GM12878 (cell line): ENCODE data around the gene FSTL4. TPM values are rescaled to one million over a fixed set of nuclear protein-coding genes. Genes with fewer than 3 reads are reported as not detected.

ENCODE experiments used
- ATAC-seq: fragments of 200-7000 bp; cut with Tn5 transposase; 3 replicates; pipeline ENCODE4 v1.9.1; 2020; ENCODE audit warnings: mild to moderate bottlenecking, moderate library complexity
- BruUV-seq: library from RNA; stranded (reverse); fragments of 400-500 nt; replicated peaks from 2 replicates; lab custom pipeline; 2021; lab: Mats Ljungman, UMichigan
- CTCF ChIA-PET: fragments of 300-600 bp; sonication (Branson Sonifier 250); formaldehyde crosslinking; extraction: SDS; loops from one replicate; lab custom pipeline; 2021; ENCODE audit warnings: inconsistent platforms; lab: Yijun Ruan, JAX
- POLR2A ChIA-PET: fragments of 350-600 bp; formaldehyde crosslinking; extraction: SDS; loops from one replicate; lab custom pipeline; 2021; ENCODE audit warnings: inconsistent platforms; lab: Charles Lee
- RAD21 ChIA-PET: fragments of 300-600 bp; sonication (Branson Sonifier 250); formaldehyde crosslinking; loops from one replicate; lab custom pipeline; 2023; ENCODE audit warnings: antibody characterized with exemption; ENCODE audit not compliant: unreplicated experiment; lab: Charles Lee
- SMC1A ChIA-PET: fragments of 300-600 bp; sonication (Branson Sonifier 250); formaldehyde crosslinking; loops from one replicate; lab custom pipeline; 2023; ENCODE audit not compliant: unreplicated experiment, uncharacterized antibody; lab: Charles Lee
- DNase-seq: peaks from one replicate; pipeline ENCODE4 v3.0.0-alpha.2; 2011; ENCODE audit warnings: low read depth, low spot score
- FAIRE-seq: peaks from 3 replicates; lab custom pipeline; 2011; peaks lifted over from hg19 to GRCh38; lab: Jason Lieb, UNC
- H2AFZ ChIP-seq: 2 replicates; pipeline ENCODE4 v1.6.0; 2011; ENCODE audit warnings: low read depth, low read length, control low read depth; ENCODE audit not compliant: control insufficient read depth
- H3K27ac ChIP-seq: 2 replicates; pipeline ENCODE4 v1.5.1; 2011; ENCODE audit warnings: control low read depth; ENCODE audit not compliant: control insufficient read depth, insufficient read depth
- H3K27me3 ChIP-seq, 2 experiments: replicated peaks in 1 of 2; 2 replicates each; pipeline versions ENCODE4 v1.6.0 to v1.6.1; 2011; ENCODE audit warnings: low read length in 1 of 2; ENCODE audit not compliant: control insufficient read depth in 2 of 2, insufficient read depth in 2 of 2
- H3K36me3 ChIP-seq, 2 experiments: 2 replicates each; pipeline ENCODE4 v1.5.1; 2011; ENCODE audit warnings: low read length in 1 of 2; ENCODE audit not compliant: control insufficient read depth in 2 of 2, insufficient read depth in 2 of 2
- H3K4me1 ChIP-seq: 2 replicates; pipeline ENCODE4 v1.6.1; 2011; ENCODE audit warnings: mild to moderate bottlenecking, low read length, moderate library complexity, mixed read lengths; ENCODE audit not compliant: control insufficient read depth, insufficient read depth
- H3K4me2 ChIP-seq: 2 replicates; pipeline ENCODE4 v1.6.0; 2011; ENCODE audit warnings: control low read depth; ENCODE audit not compliant: control insufficient read depth, insufficient read depth
- H3K4me3 ChIP-seq: fragments of 200-600 bp; sonication (generic); 2 replicates; pipeline ENCODE4 v1.5.1; 2016
- H3K79me2 ChIP-seq: 2 replicates; pipeline ENCODE4 v1.6.0; 2011; ENCODE audit warnings: low read length; ENCODE audit not compliant: control insufficient read depth, insufficient read depth
- H3K9ac ChIP-seq: 2 replicates; pipeline ENCODE4 v1.8.0; 2011; ENCODE audit warnings: low read length, control low read depth, mixed read lengths; ENCODE audit not compliant: control insufficient read depth, insufficient read depth
- H3K9me3 ChIP-seq: replicated peaks from 3 replicates; pipeline ENCODE4 v1.5.1; 2011; ENCODE audit warnings: mild to moderate bottlenecking, low read length; ENCODE audit not compliant: control insufficient read depth, insufficient read depth
- H4K20me1 ChIP-seq: 2 replicates; pipeline ENCODE4 v1.6.0; 2011; ENCODE audit not compliant: control insufficient read depth, insufficient read depth
- DPF2 ChIP-seq: fragments of 450-650 bp; IDR thresholded peaks from 2 replicates; pipeline ENCODE4 v1.6.1; 2017; ENCODE audit warnings: mild to moderate bottlenecking
- FOXM1 ChIP-seq: IDR thresholded peaks from 2 replicates; pipeline ENCODE4 v1.6.1; 2012; ENCODE audit warnings: low read depth, mild to moderate bottlenecking, inconsistent platforms, low read length, moderate library complexity
- IKZF1 ChIP-seq: fragments of 450-650 bp; conservative IDR thresholded peaks from 2 replicates; pipeline ENCODE4 v1.6.1; 2017; ENCODE audit warnings: antibody characterized with exemption, mild to moderate bottlenecking
- MYB ChIP-seq: fragments of 150-350 bp; IDR thresholded peaks from 2 replicates; pipeline ENCODE4 v1.6.1; 2014; ENCODE audit warnings: mild to moderate bottlenecking, low read depth, low read length, borderline replicate concordance
- NFYA ChIP-seq: IDR thresholded peaks from 2 replicates; pipeline ENCODE4 v1.6.1; 2011; ENCODE audit warnings: low read depth, mild to moderate bottlenecking, low read length, improper control_type of control experiment, borderline replicate concordance
- RAD51 ChIP-seq: fragments of 450-650 bp; IDR thresholded peaks from 2 replicates; pipeline ENCODE4 v1.6.1; 2016; ENCODE audit warnings: moderate library complexity, mild to moderate bottlenecking, inconsistent platforms
- TCF12 ChIP-seq: IDR thresholded peaks from 2 replicates; pipeline ENCODE4 v1.6.1; 2011; ENCODE audit warnings: low read depth, mild to moderate bottlenecking, low read length
- YBX1 ChIP-seq: fragments of 450-650 bp; IDR thresholded peaks from 2 replicates; pipeline ENCODE4 v1.6.1; 2016; ENCODE audit warnings: antibody characterized with exemption
- WGBS: methylation state at CpG from one replicate; pipeline ENCODE4 v1.1.6; 2016; ENCODE audit warnings: low lambda C conversion rate; ENCODE audit not compliant: insufficient replicate concordance, insufficient coverage; ENCODE audit errors: missing lambda C conversion rate; 5-methylcytosine and 5-hydroxymethylcytosine counted together
- in situ Hi-C: fragments of 300-500 bp; cut with MboI; formaldehyde crosslinking; loops from 9 replicates; pipeline ENCODE4 v1.14.3; 2018; ENCODE audit warnings: mixed read lengths
- intact Hi-C: fragments of 100-400 bp; cut with micrococcal nuclease; formaldehyde crosslinking; loops from one replicate; pipeline ENCODE4 v1.14.2; 2022; ENCODE audit not compliant: unreplicated experiment
- polyA plus RNA-seq, 11 experiments: library from polyadenylated mRNA; depleted of rRNA in 4 of 11; unstranded in 6 of 11; stranded (reverse) in 5 of 11; fragments of >200 nt; fragmentation: Nextera tagmentation in 4 of 11; fragmentation: Illumina TruSeq in 1 of 11; extraction: Ambion mirVana in 4 of 11; extraction: Trizol in 1 of 11; gene quantifications; 1 replicate in 1 of 11; 2 replicates in 10 of 11; pipeline versions ENCODE4 v1.2.1 to v1.2.3, GENCODE V29; 2011 to 2016; ENCODE audit warnings: inconsistent platforms in 2 of 11, missing spikeins in 2 of 11, low read depth in 1 of 11
- total RNA-seq, 4 experiments: library from RNA; depleted of rRNA in 3 of 4; stranded (reverse); fragments of >200 nt in 3 of 4; fragmentation: Illumina TruSeq in 1 of 4; extraction: Trizol in 1 of 4; gene quantifications; 2 replicates each; pipeline versions ENCODE4 v1.2.1 to v1.2.3, GENCODE V29; 2013 to 2021
- TF ChIP-seq, protein P1 (sequence below): fragments of 450-650 bp; formaldehyde crosslinking; IDR thresholded peaks from 2 replicates; pipeline ENCODE4 v1.5.0; 2022; ENCODE audit warnings: mild to moderate bottlenecking, missing genetic modification characterization
- TF ChIP-seq, protein P2 (sequence below): fragments of 450-650 bp; IDR thresholded peaks from 2 replicates; pipeline ENCODE4 v1.6.1; 2014; ENCODE audit warnings: mild to moderate bottlenecking

FSTL4 gene
- total and polyA plus RNA-seq, 10 of the 15 experiments (the other 5 are each of a cell fraction or from before 2014, with no cell fraction given), result 0.01 to 0.79 (median 0.21) TPM; not detected in 6

DNA sequence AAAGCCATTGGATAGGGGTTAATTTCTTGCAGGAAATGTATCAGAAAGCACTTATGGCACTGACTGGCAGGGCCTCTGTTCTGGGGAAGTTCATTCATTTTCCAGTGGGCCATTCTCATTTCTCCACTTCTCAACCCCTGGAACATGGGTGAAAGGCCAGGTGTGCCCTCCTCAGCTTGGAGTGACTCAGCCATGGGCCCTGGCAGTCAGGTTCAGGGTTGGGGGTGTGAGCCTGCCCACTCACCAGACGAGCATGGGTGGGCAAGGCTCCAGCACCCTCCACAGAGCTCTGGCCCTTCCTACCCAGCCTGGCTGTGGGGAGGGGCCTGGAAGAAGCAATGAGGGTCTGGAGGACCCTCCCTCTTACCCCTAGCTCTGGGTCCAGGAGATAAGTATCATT lies 386.2 kb downstream of the FSTL4 start:
- TF ChIP-seq FOXM1 (no peak), IKZF1 (no peak), DPF2 (no peak)
- no peaks in the 10 kb centered on the region for H3K36me3 ChIP-seq
- FAIRE-seq, result no peak
- no peak for ATAC-seq
- RAD21 ChIA-PET, result no interaction called here
- no peak overlapping the region for H3K4me2 ChIP-seq
- no peaks in the 10 kb centered on the region for H3K27me3 ChIP-seq
- DNase-seq, result no peak
- POLR2A ChIA-PET, result no interaction called here
- no peak overlapping the region for H3K27ac ChIP-seq
- no peaks in the 10 kb centered on the region for H4K20me1 ChIP-seq
- SMC1A ChIA-PET, result interaction anchor here (0.7 to 1.1 kb wide), 2 partner anchors 77 to 473 kb away, joined by 3 read pairs; no protein-coding TSS in a partner anchor
- WGBS, result 0% methylated on average over 1 of the region's 1 CpG
- no peaks in the 10 kb centered on the region for H3K4me1 ChIP-seq
- H3K9ac ChIP-seq, result no peak overlapping the region
- in situ Hi-C loops (no loop called here), intact Hi-C loops (no loop called here)
- no TSS peak for BruUV-seq
- no peaks in the 10 kb centered on the region for H3K79me2 ChIP-seq
- CTCF ChIA-PET, result interaction anchor here (1.3 kb wide), 1 partner anchor 116 kb away, joined by 4 read pairs; no protein-coding TSS in a partner anchor
- H3K9me3 ChIP-seq, result no peaks in the 10 kb centered on the region
- H2AFZ ChIP-seq, result no peak overlapping the region
- no peak overlapping the region for H3K4me3 ChIP-seq

DNA sequence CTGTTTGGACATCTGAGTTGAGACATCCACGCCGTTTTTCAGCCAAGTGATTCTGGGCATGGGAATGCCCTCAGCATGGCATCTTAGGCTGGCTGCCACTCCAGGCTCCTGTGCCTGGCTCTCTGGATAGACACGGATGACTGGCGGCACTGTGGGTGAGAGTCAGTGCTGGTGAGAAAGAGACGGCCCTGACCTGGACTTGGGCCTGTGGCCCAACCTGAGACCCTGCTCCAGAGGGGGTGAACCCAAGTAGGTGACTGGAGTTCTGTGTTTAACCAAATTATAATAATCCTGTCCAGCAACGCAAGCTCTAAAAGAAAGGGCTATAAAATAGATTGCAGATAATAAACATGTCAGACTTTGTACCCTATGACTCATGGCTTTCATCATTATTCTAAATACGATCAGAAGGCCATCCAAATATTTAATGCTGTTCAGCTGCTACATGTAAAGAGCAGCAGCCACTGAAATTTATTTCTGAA lies 386.6 kb downstream of the FSTL4 start:
- POLR2A ChIA-PET, result no interaction called here
- no peak for FAIRE-seq
- RAD21 ChIA-PET, result no interaction called here
- H4K20me1 ChIP-seq, result no peaks in the 10 kb centered on the region
- H3K4me1 ChIP-seq, result no peaks in the 10 kb centered on the region
- H2AFZ ChIP-seq, result no peak overlapping the region
- no peaks in the 10 kb centered on the region for H3K79me2 ChIP-seq
- H3K36me3 ChIP-seq, result no peaks in the 10 kb centered on the region
- CTCF ChIA-PET, result interaction anchor here (0.5 to 1.3 kb wide), 2 partner anchors 115 to 1256 kb away, joined by 3 to 4 read pairs; no protein-coding TSS in a partner anchor
- WGBS, result 53% methylated on average over 7 of the region's 7 CpGs
- in situ Hi-C loops (no loop called here), intact Hi-C loops (no loop called here)
- no TSS peak for BruUV-seq
- no peak overlapping the region for H3K27ac ChIP-seq
- no peaks in the 10 kb centered on the region for H3K9me3 ChIP-seq
- no peak overlapping the region for H3K9ac ChIP-seq
- no peak overlapping the region for H3K4me2 ChIP-seq
- no peak for TF ChIP-seq RAD51
- TF ChIP-seq MYB, result no peak
- TF ChIP-seq, protein P1, sequence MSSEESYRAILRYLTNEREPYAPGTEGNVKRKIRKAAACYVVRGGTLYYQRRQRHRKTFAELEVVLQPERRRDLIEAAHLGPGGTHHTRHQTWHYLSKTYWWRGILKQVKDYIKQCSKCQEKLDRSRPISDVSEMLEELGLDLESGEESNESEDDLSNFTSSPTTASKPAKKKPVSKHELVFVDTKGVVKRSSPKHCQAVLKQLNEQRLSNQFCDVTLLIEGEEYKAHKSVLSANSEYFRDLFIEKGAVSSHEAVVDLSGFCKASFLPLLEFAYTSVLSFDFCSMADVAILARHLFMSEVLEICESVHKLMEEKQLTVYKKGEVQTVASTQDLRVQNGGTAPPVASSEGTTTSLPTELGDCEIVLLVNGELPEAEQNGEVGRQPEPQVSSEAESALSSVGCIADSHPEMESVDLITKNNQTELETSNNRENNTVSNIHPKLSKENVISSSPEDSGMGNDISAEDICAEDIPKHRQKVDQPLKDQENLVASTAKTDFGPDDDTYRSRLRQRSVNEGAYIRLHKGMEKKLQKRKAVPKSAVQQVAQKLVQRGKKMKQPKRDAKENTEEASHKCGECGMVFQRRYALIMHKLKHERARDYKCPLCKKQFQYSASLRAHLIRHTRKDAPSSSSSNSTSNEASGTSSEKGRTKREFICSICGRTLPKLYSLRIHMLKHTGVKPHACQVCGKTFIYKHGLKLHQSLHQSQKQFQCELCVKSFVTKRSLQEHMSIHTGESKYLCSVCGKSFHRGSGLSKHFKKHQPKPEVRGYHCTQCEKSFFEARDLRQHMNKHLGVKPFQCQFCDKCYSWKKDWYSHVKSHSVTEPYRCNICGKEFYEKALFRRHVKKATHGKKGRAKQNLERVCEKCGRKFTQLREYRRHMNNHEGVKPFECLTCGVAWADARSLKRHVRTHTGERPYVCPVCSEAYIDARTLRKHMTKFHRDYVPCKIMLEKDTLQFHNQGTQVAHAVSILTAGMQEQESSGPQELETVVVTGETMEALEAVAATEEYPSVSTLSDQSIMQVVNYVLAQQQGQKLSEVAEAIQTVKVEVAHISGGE (CRISPR knock-in tag), result no peak
- TF ChIP-seq TCF12, result no peak
- TF ChIP-seq NFYA, result no peak
- TF ChIP-seq, protein P2, sequence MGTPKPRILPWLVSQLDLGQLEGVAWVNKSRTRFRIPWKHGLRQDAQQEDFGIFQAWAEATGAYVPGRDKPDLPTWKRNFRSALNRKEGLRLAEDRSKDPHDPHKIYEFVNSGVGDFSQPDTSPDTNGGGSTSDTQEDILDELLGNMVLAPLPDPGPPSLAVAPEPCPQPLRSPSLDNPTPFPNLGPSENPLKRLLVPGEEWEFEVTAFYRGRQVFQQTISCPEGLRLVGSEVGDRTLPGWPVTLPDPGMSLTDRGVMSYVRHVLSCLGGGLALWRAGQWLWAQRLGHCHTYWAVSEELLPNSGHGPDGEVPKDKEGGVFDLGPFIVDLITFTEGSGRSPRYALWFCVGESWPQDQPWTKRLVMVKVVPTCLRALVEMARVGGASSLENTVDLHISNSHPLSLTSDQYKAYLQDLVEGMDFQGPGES, result no peak
- no peak for TF ChIP-seq DPF2
- TF ChIP-seq YBX1, result no peak
- no peak for DNase-seq
- SMC1A ChIA-PET, result interaction anchor here (0.7 to 1.1 kb wide), 2 partner anchors 76 to 474 kb away, joined by 3 read pairs; no protein-coding TSS in a partner anchor
- H3K27me3 ChIP-seq, result no peaks in the 10 kb centered on the region
- no peak for ATAC-seq
- no peak overlapping the region for H3K4me3 ChIP-seq
